HepG2 (cell line): ENCODE results near the gene C16orf54. TPM values are rescaled to one million over a fixed set of nuclear protein-coding genes. Genes with fewer than 3 reads are reported as not detected.
A peak's percentile ranks its signal among the peaks of the same experiment; 100 is the strongest.

Experiments
- POLR2AphosphoS5 ChIP-seq: IDR thresholded peaks from 2 replicates; pipeline ENCODE4 v1.6.1; 2012; ENCODE audit warnings: low read depth, low read length
- SETDB1 ChIP-seq: sonication (generic); formaldehyde crosslinking; IDR thresholded peaks from 2 replicates; pipeline ENCODE4 v1.5.1; 2020; ENCODE audit warnings: missing genetic modification reagents, mild to moderate bottlenecking, borderline replicate concordance
- SMC3 ChIP-seq: IDR thresholded peaks from 2 replicates; pipeline ENCODE4 v1.6.1; 2011; ENCODE audit warnings: low read length, improper control_type of control experiment
- SNAPC2 ChIP-seq: sonication (generic); formaldehyde crosslinking; IDR thresholded peaks from 2 replicates; pipeline ENCODE4 v1.8.1; 2022; ENCODE audit warnings: mild to moderate bottlenecking, missing genetic modification reagents
- TBL1XR1 ChIP-seq: fragments of 150-350 bp; IDR thresholded peaks from 2 replicates; pipeline ENCODE4 v1.6.1; 2014; ENCODE audit warnings: borderline replicate concordance, low read length; ENCODE audit not compliant: partially characterized antibody
- ZFP36 ChIP-seq: fragments of 150-350 bp; IDR thresholded peaks from 2 replicates; pipeline ENCODE4 v1.6.1; 2018; ENCODE audit warnings: borderline replicate concordance, low read length, low read depth; ENCODE audit not compliant: partially characterized antibody
- ZKSCAN5 ChIP-seq: sonication (generic); formaldehyde crosslinking; IDR thresholded peaks from 2 replicates; pipeline ENCODE4 v1.5.1; 2020; ENCODE audit warnings: mild to moderate bottlenecking, missing genetic modification reagents
- ZNF143 ChIP-seq: sonication (generic); formaldehyde crosslinking; IDR thresholded peaks from 2 replicates; pipeline ENCODE4 v1.4.0; 2020; ENCODE audit warnings: missing genetic modification reagents
- ZNF83 ChIP-seq: sonication (generic); formaldehyde crosslinking; IDR thresholded peaks from 2 replicates; pipeline ENCODE4 v1.4.0; 2020; ENCODE audit warnings: missing genetic modification reagents, mild to moderate bottlenecking, borderline replicate concordance
- polyA plus RNA-seq, 8 experiments: library from polyadenylated mRNA; depleted of rRNA in 3 of 8; stranded (reverse) in 7 of 8; unstranded in 1 of 8; fragments of >200 nt; fragmentation: Illumina TruSeq in 4 of 8; extraction: Trizol in 4 of 8; gene quantifications; 2 replicates each; pipeline versions ENCODE4 v1.2.1 to v1.2.3, GENCODE V29; 2011 to 2016; ENCODE audit warnings: low read depth in 4 of 8, missing spikeins in 1 of 8, mixed read lengths in 1 of 8; ENCODE audit not compliant: insufficient read depth in 1 of 8
- total RNA-seq, 5 experiments: library from RNA; depleted of rRNA; stranded (reverse); fragments of >200 nt; fragmentation: Illumina TruSeq; extraction: Trizol; gene quantifications; 2 replicates each; pipeline ENCODE4 v1.2.3, GENCODE V29; 2016; ENCODE audit warnings: low read depth in 1 of 5
- TF ChIP-seq, protein P1 (sequence below): sonication (generic); formaldehyde crosslinking; IDR thresholded peaks from 2 replicates; pipeline ENCODE4 v1.4.0; 2020; ENCODE audit warnings: missing genetic modification reagents, mild to moderate bottlenecking, borderline replicate concordance
- TF ChIP-seq, protein P2 (sequence below): sonication (generic); formaldehyde crosslinking; IDR thresholded peaks from 2 replicates; pipeline ENCODE4 v1.4.0; 2020; ENCODE audit warnings: mild to moderate bottlenecking, missing genetic modification reagents
- TF ChIP-seq, protein P3 (sequence below): sonication (generic); formaldehyde crosslinking; IDR thresholded peaks from 2 replicates; pipeline ENCODE4 v1.5.1; 2020; ENCODE audit warnings: mild to moderate bottlenecking, missing genetic modification reagents
- TF ChIP-seq, protein P4 (sequence below): sonication (generic); formaldehyde crosslinking; IDR thresholded peaks from 2 replicates; pipeline ENCODE4 v1.5.0; 2020; ENCODE audit warnings: missing genetic modification reagents, mild to moderate bottlenecking, borderline replicate concordance
- TF ChIP-seq, protein P5 (sequence below): sonication (generic); formaldehyde crosslinking; IDR thresholded peaks from 2 replicates; pipeline ENCODE4 v1.5.1; 2020; ENCODE audit warnings: mild to moderate bottlenecking, missing genetic modification reagents, moderate library complexity
- TF ChIP-seq, protein P6 (sequence below): IDR thresholded peaks from 2 replicates; pipeline ENCODE4 v1.6.1; 2016; ENCODE audit warnings: missing biosample characterization, missing genetic modification reagents, low read depth

The C16orf54 gene
- total and polyA plus RNA-seq, 2 of the 13 experiments (the other 11 are each of a cell fraction or from before 2014, with no cell fraction given), result not detected

DNA sequence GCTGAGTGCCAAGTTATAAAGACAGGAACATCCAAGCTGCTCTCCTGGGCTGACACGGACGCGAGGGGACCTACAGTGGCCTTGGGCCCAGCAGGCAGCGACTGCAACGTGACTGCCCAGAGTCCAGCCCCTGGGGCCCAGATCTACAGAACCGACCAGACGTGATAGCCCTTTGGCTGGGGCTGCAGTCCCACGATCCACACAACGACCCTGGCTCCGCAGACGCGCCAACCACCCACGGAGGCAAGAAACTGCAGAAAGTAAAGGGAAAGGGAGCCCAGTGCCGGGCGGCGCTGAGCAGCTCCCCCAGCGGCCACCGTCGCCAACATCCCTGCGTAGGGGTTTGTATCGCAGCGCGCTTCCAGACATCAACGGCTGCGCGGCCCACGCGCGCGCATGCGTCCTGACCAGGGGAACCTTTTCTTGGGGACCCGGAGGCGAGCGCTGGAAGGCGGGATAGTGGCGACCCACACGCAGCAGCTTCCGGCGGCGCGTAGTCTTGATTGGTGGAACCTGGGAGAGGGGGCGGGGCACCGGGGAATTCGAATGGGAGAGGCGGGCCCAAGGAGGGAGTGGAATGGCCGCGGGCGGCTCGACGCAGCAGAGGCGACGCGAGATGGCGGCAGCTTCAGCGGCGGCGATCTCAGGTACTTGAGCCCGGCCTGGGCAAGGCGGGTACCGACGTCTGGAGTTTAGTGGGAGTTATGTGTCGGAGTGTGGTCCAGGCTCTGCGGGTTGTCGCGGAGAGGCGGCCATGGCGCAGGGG, 44.6 kb upstream of the C16orf54 start, which contains the start of gene KIF22 (continued):
- TF ChIP-seq, protein P1, sequence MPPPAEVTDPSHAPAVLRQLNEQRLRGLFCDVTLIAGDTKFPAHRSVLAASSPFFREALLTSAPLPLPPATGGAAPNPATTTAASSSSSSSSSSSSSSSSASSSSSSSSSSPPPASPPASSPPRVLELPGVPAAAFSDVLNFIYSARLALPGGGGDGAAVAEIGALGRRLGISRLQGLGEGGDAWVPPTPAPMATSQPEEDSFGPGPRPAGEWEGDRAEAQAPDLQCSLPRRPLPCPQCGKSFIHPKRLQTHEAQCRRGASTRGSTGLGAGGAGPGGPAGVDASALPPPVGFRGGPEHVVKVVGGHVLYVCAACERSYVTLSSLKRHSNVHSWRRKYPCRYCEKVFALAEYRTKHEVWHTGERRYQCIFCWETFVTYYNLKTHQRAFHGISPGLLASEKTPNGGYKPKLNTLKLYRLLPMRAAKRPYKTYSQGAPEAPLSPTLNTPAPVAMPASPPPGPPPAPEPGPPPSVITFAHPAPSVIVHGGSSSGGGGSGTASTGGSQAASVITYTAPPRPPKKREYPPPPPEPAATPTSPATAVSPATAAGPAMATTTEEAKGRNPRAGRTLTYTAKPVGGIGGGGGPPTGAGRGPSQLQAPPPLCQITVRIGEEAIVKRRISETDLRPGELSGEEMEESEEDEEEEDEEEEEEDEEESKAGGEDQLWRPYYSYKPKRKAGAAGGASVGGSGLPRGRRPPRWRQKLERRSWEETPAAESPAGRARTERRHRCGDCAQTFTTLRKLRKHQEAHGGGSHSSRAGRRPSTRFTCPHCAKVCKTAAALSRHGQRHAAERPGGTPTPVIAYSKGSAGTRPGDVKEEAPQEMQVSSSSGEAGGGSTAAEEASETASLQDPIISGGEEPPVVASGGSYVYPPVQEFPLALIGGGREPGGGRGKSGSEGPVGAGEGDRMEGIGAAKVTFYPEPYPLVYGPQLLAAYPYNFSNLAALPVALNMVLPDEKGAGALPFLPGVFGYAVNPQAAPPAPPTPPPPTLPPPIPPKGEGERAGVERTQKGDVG (CRISPR knock-in tag), result peak; percentile 83
- TF ChIP-seq ZFP36 (no peak), ZNF83 (CRISPR knock-in tag) (peak; percentile 87; the same call in 1 of the 2 replicates), POLR2AphosphoS5 (peak; percentile 94), ZKSCAN5 (CRISPR knock-in tag) (peak; percentile 30; the same call in 1 of the 2 replicates), SNAPC2 (peak; percentile 74; the same call in 1 of the 2 replicates), TBL1XR1 (peak; percentile 48), SETDB1 (CRISPR knock-in tag) (no peak; the same call in 1 of the 2 replicates), ZNF143 (CRISPR knock-in tag) (peak; percentile 36), SMC3 (peak; percentile 38; the same call in 1 of the 2 replicates)
- TF ChIP-seq, protein P2, sequence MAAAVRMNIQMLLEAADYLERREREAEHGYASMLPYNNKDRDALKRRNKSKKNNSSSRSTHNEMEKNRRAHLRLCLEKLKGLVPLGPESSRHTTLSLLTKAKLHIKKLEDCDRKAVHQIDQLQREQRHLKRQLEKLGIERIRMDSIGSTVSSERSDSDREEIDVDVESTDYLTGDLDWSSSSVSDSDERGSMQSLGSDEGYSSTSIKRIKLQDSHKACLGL (CRISPR knock-in tag), result peak; percentile 84; the same call in 1 of the 2 replicates
- TF ChIP-seq, protein P3, sequence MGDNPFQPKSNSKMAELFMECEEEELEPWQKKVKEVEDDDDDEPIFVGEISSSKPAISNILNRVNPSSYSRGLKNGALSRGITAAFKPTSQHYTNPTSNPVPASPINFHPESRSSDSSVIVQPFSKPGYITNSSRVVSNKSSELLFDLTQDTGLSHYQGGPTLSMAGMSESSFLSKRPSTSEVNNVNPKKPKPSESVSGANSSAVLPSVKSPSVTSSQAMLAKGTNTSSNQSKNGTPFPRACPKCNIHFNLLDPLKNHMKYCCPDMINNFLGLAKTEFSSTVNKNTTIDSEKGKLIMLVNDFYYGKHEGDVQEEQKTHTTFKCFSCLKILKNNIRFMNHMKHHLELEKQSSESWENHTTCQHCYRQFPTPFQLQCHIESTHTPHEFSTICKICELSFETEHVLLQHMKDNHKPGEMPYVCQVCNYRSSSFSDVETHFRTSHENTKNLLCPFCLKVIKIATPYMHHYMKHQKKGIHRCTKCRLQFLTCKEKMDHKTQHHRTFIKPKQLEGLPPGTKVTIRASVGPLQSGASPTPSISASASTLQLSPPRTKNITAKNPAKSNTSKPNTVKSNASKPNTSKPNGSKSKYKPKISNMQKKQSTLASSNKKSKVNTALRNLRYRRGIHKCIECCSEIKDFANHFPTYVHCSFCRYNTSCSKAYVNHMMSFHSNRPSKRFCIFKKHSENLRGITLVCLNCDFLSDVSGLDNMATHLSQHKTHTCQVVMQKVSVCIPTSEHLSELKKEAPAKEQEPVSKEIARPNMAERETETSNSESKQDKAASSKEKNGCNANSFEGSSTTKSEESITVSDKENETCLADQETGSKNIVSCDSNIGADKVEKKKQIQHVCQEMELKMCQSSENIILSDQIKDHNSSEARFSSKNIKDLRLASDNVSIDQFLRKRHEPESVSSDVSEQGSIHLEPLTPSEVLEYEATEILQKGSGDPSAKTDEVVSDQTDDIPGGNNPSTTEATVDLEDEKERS (CRISPR knock-in tag), result peak; percentile 96
- TF ChIP-seq, protein P4, sequence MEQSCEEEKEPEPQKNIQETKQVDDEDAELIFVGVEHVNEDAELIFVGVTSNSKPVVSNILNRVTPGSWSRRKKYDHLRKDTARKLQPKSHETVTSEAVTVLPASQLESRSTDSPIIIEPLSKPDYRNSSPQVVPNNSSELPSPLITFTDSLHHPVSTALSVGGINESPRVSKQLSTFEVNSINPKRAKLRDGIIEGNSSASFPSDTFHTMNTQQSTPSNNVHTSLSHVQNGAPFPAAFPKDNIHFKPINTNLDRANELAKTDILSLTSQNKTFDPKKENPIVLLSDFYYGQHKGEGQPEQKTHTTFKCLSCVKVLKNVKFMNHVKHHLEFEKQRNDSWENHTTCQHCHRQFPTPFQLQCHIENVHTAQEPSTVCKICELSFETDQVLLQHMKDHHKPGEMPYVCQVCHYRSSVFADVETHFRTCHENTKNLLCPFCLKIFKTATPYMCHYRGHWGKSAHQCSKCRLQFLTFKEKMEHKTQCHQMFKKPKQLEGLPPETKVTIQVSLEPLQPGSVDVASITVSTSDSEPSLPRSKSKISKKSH (CRISPR knock-in tag), result peak; percentile 85
- TF ChIP-seq, protein P5, sequence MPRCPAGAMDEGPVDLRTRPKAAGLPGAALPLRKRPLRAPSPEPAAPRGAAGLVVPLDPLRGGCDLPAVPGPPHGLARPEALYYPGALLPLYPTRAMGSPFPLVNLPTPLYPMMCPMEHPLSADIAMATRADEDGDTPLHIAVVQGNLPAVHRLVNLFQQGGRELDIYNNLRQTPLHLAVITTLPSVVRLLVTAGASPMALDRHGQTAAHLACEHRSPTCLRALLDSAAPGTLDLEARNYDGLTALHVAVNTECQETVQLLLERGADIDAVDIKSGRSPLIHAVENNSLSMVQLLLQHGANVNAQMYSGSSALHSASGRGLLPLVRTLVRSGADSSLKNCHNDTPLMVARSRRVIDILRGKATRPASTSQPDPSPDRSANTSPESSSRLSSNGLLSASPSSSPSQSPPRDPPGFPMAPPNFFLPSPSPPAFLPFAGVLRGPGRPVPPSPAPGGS (CRISPR knock-in tag), result 0 out of 2 replicates have a peak, but pooled peaks have one; percentile 42
- TF ChIP-seq, protein P6, sequence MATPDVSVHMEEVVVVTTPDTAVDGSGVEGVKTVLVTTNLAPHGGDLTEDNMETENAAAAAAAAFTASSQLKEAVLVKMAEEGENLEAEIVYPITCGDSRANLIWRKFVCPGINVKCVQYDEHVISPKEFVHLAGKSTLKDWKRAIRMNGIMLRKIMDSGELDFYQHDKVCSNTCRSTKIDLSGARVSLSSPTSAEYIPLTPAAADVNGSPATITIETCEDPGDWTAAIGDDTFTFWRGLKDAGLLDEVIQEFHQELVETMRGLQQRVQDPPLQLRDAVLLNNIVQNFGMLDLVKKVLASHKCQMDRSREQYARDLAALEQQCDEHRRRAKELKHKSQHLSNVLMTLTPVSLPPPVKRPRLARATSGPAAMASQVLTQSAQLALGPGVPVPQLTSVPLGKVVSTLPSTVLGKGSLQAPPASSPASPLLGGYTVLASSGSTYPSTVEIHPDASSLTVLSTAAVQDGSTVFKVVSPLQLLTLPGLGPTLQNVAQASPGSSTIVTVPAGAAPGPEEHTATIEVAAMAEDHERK (CRISPR knock-in tag), result peak; percentile 78; the same call in 1 of the 2 replicates
